Measurements from ENCODE around the gene NSUN6. TPM values are rescaled to one million over a fixed set of nuclear protein-coding genes. Genes with fewer than 3 reads are reported as not detected.

Gene NSUN6
- total RNA-seq, 1 experiment from 2014 or later, result 12.5 TPM

DNA sequence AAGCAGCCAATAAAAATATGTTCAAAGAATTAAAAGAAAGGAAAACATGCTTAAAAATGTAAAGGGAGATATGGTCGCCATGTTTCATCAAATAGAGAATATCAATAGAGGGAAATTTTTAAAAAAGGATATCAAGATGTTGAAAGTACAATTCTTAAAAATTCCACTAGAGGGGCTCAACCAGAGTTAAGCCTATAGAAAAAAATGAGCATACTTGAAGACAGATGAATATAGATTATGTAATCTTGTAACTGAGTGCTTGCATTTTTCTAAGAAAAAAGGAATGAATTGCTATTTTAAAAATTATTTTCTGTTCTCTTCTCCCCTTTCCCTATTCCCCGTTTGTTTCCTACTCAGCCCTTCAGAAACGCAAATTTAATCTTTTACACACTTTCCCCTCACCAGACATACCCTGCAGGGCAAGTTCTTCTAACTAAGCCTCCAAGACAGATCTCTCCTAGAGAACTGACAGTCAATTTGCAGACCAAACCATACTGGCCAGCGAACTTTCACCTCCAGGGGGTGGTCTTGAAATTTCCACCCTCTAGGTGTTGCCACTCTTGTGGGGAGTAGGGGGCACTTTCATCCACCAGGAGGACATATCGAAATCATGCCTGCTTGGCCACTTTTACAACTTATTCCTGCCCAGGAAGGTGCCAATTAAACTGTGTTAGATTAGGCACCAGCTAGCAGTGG, 67.7 kb downstream of the NSUN6 start:
- BruUV-seq (replicated peaks), result no TSS peak
- ATAC-seq, result no peak

More for the DNA sequence above, 67.7 kb downstream of the NSUN6 start:
- no peaks in the 10 kb centered on the region for H3K4me1 ChIP-seq (ENCODE audit: control insufficient read depth in 1 of 2, insufficient read depth in 2 of 2, low read length in 2 of 2)
- intact Hi-C loops (cut with micrococcal nuclease), result no loop called here
- ChIA-PET RAD21 (ENCODE audit: low non-redundant PET in 1 of 2, low total read pairs in 2 of 2, uncharacterized antibody in 2 of 2, unreplicated experiment in 2 of 2) (no interaction called here), CTCF (no interaction called here), POLR2A (no interaction called here)
- DNase-seq (ENCODE audit: low read depth, low spot score), result no peak
- H3K9ac ChIP-seq (ENCODE audit: low read length), result no peak overlapping the region
- no peaks in the 10 kb centered on the region; a peak in 1 of 4 replicates for H3K9me3 ChIP-seq (ENCODE audit: control insufficient read depth in 1 of 2, insufficient read depth in 1 of 2, low read depth in 1 of 2, low read length in 2 of 2)
- TF ChIP-seq, protein P1, sequence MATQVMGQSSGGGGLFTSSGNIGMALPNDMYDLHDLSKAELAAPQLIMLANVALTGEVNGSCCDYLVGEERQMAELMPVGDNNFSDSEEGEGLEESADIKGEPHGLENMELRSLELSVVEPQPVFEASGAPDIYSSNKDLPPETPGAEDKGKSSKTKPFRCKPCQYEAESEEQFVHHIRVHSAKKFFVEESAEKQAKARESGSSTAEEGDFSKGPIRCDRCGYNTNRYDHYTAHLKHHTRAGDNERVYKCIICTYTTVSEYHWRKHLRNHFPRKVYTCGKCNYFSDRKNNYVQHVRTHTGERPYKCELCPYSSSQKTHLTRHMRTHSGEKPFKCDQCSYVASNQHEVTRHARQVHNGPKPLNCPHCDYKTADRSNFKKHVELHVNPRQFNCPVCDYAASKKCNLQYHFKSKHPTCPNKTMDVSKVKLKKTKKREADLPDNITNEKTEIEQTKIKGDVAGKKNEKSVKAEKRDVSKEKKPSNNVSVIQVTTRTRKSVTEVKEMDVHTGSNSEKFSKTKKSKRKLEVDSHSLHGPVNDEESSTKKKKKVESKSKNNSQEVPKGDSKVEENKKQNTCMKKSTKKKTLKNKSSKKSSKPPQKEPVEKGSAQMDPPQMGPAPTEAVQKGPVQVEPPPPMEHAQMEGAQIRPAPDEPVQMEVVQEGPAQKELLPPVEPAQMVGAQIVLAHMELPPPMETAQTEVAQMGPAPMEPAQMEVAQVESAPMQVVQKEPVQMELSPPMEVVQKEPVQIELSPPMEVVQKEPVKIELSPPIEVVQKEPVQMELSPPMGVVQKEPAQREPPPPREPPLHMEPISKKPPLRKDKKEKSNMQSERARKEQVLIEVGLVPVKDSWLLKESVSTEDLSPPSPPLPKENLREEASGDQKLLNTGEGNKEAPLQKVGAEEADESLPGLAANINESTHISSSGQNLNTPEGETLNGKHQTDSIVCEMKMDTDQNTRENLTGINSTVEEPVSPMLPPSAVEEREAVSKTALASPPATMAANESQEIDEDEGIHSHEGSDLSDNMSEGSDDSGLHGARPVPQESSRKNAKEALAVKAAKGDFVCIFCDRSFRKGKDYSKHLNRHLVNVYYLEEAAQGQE (IDR thresholded peaks at IDR 0.05; ENCODE audit: low read depth), result no peak
- TF ChIP-seq, protein P2, sequence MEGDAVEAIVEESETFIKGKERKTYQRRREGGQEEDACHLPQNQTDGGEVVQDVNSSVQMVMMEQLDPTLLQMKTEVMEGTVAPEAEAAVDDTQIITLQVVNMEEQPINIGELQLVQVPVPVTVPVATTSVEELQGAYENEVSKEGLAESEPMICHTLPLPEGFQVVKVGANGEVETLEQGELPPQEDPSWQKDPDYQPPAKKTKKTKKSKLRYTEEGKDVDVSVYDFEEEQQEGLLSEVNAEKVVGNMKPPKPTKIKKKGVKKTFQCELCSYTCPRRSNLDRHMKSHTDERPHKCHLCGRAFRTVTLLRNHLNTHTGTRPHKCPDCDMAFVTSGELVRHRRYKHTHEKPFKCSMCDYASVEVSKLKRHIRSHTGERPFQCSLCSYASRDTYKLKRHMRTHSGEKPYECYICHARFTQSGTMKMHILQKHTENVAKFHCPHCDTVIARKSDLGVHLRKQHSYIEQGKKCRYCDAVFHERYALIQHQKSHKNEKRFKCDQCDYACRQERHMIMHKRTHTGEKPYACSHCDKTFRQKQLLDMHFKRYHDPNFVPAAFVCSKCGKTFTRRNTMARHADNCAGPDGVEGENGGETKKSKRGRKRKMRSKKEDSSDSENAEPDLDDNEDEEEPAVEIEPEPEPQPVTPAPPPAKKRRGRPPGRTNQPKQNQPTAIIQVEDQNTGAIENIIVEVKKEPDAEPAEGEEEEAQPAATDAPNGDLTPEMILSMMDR (IDR thresholded peaks at IDR 0.05 in 2 of 3, conservative IDR thresholded peaks at IDR 0.05 in 1 of 3; ENCODE audit: borderline replicate concordance in 1 of 3, insufficient read depth in 1 of 3, low read depth in 2 of 3, low read length in 2 of 3), result peak in 2 of 3 experiments; percentile 3 to 35; a peak in 2 of 6 replicates
- no peaks in the 10 kb centered on the region for H3K79me2 ChIP-seq (ENCODE audit: insufficient read depth, low read length)
- no peaks in the 10 kb centered on the region; a peak in 1 of 4 replicates for H3K36me3 ChIP-seq (ENCODE audit: control insufficient read depth in 1 of 2, insufficient read depth in 2 of 2, low read length in 2 of 2)
- no peaks in the 10 kb centered on the region for H3K9me2 ChIP-seq (ENCODE audit: insufficient read depth)
- no peak overlapping the region for H3K27ac ChIP-seq (ENCODE audit: low read depth, low read length)
- H3K4me3 ChIP-seq (replicated peaks in 1 of 2; ENCODE audit: low read depth in 1 of 2, low read length in 2 of 2), result no peak overlapping the region
- no peak overlapping the region for H2AFZ ChIP-seq (ENCODE audit: low read depth, low read length, poor library complexity, severe bottlenecking)
- no peaks in the 10 kb centered on the region for H3K27me3 ChIP-seq (ENCODE audit: insufficient read depth, low read length)
- H4K20me1 ChIP-seq (ENCODE audit: insufficient read depth), result no peaks in the 10 kb centered on the region
- H3K4me2 ChIP-seq (ENCODE audit: low read length), result no peak overlapping the region
